ENCODE data around the gene SPOUT1.

Gene SPOUT1

GRCh38 chr9:128774804-128775203 is 54.8 kb downstream of the SPOUT1 start:
- no peak for DNase-seq (ENCODE audit: extremely low read depth, insufficient read length)
- Histone ChIP-seq H3K27me3 (replicated peaks; ENCODE audit: control insufficient read depth, insufficient read depth, low read length) (no peaks in the 10 kb centered on the region), H3K4me3 (replicated peaks; ENCODE audit: low read depth, low read length) (no peak overlapping the region), H3K36me3 (ENCODE audit: control insufficient read depth, insufficient read depth, low read length) (no peaks in the 10 kb centered on the region)
- TF ChIP-seq, protein P1, sequence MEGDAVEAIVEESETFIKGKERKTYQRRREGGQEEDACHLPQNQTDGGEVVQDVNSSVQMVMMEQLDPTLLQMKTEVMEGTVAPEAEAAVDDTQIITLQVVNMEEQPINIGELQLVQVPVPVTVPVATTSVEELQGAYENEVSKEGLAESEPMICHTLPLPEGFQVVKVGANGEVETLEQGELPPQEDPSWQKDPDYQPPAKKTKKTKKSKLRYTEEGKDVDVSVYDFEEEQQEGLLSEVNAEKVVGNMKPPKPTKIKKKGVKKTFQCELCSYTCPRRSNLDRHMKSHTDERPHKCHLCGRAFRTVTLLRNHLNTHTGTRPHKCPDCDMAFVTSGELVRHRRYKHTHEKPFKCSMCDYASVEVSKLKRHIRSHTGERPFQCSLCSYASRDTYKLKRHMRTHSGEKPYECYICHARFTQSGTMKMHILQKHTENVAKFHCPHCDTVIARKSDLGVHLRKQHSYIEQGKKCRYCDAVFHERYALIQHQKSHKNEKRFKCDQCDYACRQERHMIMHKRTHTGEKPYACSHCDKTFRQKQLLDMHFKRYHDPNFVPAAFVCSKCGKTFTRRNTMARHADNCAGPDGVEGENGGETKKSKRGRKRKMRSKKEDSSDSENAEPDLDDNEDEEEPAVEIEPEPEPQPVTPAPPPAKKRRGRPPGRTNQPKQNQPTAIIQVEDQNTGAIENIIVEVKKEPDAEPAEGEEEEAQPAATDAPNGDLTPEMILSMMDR (IDR thresholded peaks at IDR 0.05; ENCODE audit: insufficient read depth, low read length, poor library complexity, severe bottlenecking), result no peak

DNA sequence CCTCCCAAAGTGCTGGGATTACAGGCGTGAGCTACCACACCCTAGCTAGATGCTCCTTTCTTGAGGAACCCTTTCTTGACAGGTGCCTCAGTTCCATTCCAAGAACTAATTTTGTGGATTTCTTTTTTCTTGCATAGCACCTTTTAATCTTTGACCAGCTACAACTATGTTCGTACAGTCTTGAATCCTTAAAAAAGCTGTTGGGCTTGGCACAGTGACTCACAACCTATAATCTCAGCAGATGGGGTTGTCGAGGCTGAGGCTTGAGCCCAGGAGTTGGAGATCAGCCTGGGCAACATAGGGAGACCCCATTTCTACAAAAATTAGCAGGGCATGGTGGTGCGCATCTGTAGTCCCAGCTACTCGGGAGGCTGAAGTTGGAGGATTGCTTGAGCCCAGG is 56.5 kb downstream of the SPOUT1 start:
- TF ChIP-seq, protein P1 (IDR thresholded peaks at IDR 0.05; ENCODE audit: insufficient read depth, low read length, poor library complexity, severe bottlenecking), result no peak
- Histone ChIP-seq H3K4me3 (replicated peaks; ENCODE audit: low read depth, low read length) (no peak overlapping the region), H3K36me3 (ENCODE audit: control insufficient read depth, insufficient read depth, low read length) (no peaks in the 10 kb centered on the region), H3K27me3 (replicated peaks; ENCODE audit: control insufficient read depth, insufficient read depth, low read length) (no peaks in the 10 kb centered on the region)
- no peak for DNase-seq (ENCODE audit: extremely low read depth, insufficient read length)

GRCh38 chr9:128771745-128772519 is 57.7 kb downstream of the SPOUT1 start, which contains the start of gene ZER1:
Gene ZER1, minus strand, starts transcription at chr9:128771927. Its CDS starts 16,362 bp downstream, at chr9:128755565.
- H3K27me3 ChIP-seq (replicated peaks; ENCODE audit: control insufficient read depth, insufficient read depth, low read length), result no peaks in the 10 kb centered on the region
- TF ChIP-seq, protein P1 (IDR thresholded peaks at IDR 0.05; ENCODE audit: insufficient read depth, low read length, poor library complexity, severe bottlenecking), result no peak
- H3K36me3 ChIP-seq (ENCODE audit: control insufficient read depth, insufficient read depth, low read length), result no peaks in the 10 kb centered on the region
- peak within 1 kb of the TSS; percentile 99 for H3K4me3 ChIP-seq (replicated peaks; ENCODE audit: low read depth, low read length)
- peak; percentile 92 for DNase-seq (ENCODE audit: extremely low read depth, insufficient read length)

GRCh38 chr9:128771094-128771721 is 58.4 kb downstream of the SPOUT1 start:
- no peaks in the 10 kb centered on the region for H3K27me3 ChIP-seq (replicated peaks; ENCODE audit: control insufficient read depth, insufficient read depth, low read length)
- H3K4me3 ChIP-seq (replicated peaks; ENCODE audit: low read depth, low read length), result peak overlapping the region; percentile 99
- TF ChIP-seq, protein P1 (IDR thresholded peaks at IDR 0.05; ENCODE audit: insufficient read depth, low read length, poor library complexity, severe bottlenecking), result no peak
- H3K36me3 ChIP-seq (ENCODE audit: control insufficient read depth, insufficient read depth, low read length), result no peaks in the 10 kb centered on the region
- DNase-seq (ENCODE audit: extremely low read depth, insufficient read length), result no peak

DNA sequence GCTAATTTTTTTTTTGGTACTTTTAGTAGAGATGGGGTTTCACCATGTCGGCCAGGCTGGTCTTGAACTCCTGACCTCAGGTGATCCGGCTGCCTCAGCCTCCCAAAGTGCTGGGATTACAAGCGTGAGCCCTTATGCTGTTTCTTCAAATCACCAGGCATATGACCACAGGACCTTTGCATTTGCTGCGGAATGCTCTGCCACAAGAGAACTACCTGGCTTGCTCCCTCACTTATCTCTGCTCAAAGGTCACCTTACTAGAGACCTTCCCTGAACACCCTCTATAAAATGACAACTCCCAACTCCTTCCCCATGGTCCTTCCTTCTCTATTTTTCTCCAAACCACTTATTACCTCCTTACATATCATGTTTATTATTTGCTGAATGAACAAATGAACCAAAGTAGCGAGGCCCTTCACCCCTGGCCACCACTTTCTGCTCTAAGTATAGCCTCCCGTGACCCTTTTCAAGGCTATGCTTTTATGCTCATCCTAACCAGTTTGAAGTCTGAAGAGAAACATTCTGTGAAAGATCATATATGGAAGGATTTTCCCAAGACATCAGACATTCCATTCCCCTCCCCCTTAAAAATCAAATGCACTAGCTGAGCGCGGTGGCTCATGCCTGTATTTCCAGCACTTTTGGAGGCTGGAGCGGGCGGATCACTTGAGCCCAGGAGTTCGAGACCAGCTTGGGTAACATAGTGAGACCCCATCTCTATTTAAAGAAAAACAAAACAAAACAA is 59.1 kb downstream of the SPOUT1 start:
- Histone ChIP-seq H3K4me3 (replicated peaks; ENCODE audit: low read depth, low read length) (peak overlapping the region; percentile 99), H3K27me3 (replicated peaks; ENCODE audit: control insufficient read depth, insufficient read depth, low read length) (no peaks in the 10 kb centered on the region), H3K36me3 (ENCODE audit: control insufficient read depth, insufficient read depth, low read length) (no peaks in the 10 kb centered on the region)
- TF ChIP-seq, protein P1 (IDR thresholded peaks at IDR 0.05; ENCODE audit: insufficient read depth, low read length, poor library complexity, severe bottlenecking), result no peak
- no peak for DNase-seq (ENCODE audit: extremely low read depth, insufficient read length)

Measured in GM06990 (cell line).